ENCODE measurements around the gene ANKFY1. TPM values are rescaled to one million over a fixed set of nuclear protein-coding genes. Genes with fewer than 3 reads are reported as not detected.
"Not testable (repeated sequence)": the region's sequence is repeated elsewhere in the genome, so short reads cannot be mapped to it uniquely, and the experiment has no call there.

Gene ANKFY1
- polyA plus RNA-seq, 1 donor = 27.6 TPM

- DNase-seq (ENCODE audit: low read depth) = no peak
Observed at GRCh38 chr17:4156750-4157381, 106.9 kb downstream of the ANKFY1 start.

- no peak for DNase-seq (ENCODE audit: low read depth)
Observed at GRCh38 chr17:4155980-4156620, 107.7 kb downstream of the ANKFY1 start.

GRCh38 chr17:4154201-4154600 lies 109.6 kb downstream of the ANKFY1 start:
- DNase-seq (ENCODE audit: low read depth) = no peak

GRCh38 chr17:4152471-4152870 lies 111.3 kb downstream of the ANKFY1 start:
- no peak for DNase-seq (ENCODE audit: low read depth)

- no peak for DNase-seq (ENCODE audit: low read depth)
Observed at GRCh38 chr17:4150096-4150495, 113.7 kb downstream of the ANKFY1 start.

GRCh38 chr17:4148611-4149308 lies 115.0 kb downstream of the ANKFY1 start:
- no peak for DNase-seq (ENCODE audit: low read depth)

- DNase-seq (ENCODE audit: low read depth) = no peak
Observed at GRCh38 chr17:4147751-4148310, 115.9 kb downstream of the ANKFY1 start.

GRCh38 chr17:4146641-4147040 lies 117.1 kb downstream of the ANKFY1 start:
- DNase-seq (ENCODE audit: low read depth) = no peak

- no peak for DNase-seq (ENCODE audit: low read depth)
Observed at GRCh38 chr17:4144422-4144747, 119.4 kb downstream of the ANKFY1 start.

- peak; percentile 84 for DNase-seq (ENCODE audit: low read depth)
Observed at GRCh38 chr17:4143563-4144421, 120.0 kb downstream of the ANKFY1 start.

- no peak for DNase-seq (ENCODE audit: low read depth)
Observed at GRCh38 chr17:4142107-4142900, 121.5 kb downstream of the ANKFY1 start.

GRCh38 chr17:4140125-4140524 lies 123.7 kb downstream of the ANKFY1 start:
- DNase-seq (ENCODE audit: low read depth) = no peak

- not testable (repeated sequence) for DNase-seq (ENCODE audit: low read depth)
Observed at GRCh38 chr17:4138906-4139526, 124.8 kb downstream of the ANKFY1 start.

- no peak for DNase-seq (ENCODE audit: low read depth)
Observed at GRCh38 chr17:4136373-4136772, 127.4 kb downstream of the ANKFY1 start.

- DNase-seq (ENCODE audit: low read depth) = no peak
Observed at GRCh38 chr17:4135489-4135888, 128.3 kb downstream of the ANKFY1 start.

- DNase-seq (ENCODE audit: low read depth) = no peak
Observed at GRCh38 chr17:4134721-4135120, 129.1 kb downstream of the ANKFY1 start.

- no peak for DNase-seq (ENCODE audit: low read depth)
Observed at GRCh38 chr17:4130715-4131114, 133.1 kb downstream of the ANKFY1 start.

GRCh38 chr17:4127555-4127954 lies 136.2 kb downstream of the ANKFY1 start:
- no peak for DNase-seq (ENCODE audit: low read depth)

- DNase-seq (ENCODE audit: low read depth) = no peak
Observed at GRCh38 chr17:4125552-4125951, 138.2 kb downstream of the ANKFY1 start.

- DNase-seq (ENCODE audit: low read depth) = no peak
Observed at GRCh38 chr17:4124999-4125398, 138.8 kb downstream of the ANKFY1 start.

GRCh38 chr17:4120332-4120731 lies 143.4 kb downstream of the ANKFY1 start:
- no peak for DNase-seq (ENCODE audit: low read depth)

Measured in forelimb muscle (tissue), 1 donor.